ENCODE results near the gene HECW1.

DNA sequence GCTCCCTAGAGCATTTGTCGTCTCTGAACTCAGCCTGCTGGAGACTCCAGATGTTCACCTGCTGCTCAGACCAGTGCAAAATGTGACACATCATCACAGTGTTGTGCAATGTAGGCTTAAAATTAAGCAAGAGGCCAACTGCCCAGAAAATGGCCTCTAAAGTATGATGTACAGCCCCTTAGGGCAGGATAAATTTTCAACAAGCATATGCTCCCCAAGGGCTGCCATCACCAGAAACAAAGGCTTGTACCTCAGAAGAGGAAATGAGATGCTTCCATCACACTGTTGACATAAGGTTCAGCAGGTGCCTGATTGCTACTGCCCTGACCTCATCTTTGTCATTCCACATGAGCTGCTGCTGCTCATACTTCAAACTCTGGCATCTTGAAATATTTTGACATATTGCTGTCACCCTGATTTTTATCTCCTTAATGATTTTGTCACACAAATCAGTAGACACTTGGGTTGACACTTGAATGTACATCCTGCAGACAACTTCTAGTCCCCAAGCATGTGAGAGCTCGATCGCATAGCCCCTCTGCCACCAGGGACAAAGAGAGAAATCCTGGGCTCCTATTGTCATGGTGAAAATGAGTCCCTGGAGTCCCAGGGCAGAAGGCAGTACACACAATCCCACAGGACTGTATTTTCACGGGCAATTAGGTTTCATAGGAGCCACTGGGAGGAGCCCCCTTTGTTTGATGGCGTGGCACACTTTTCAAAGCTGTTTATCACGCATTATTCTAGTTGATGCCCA is 250.8 kb downstream of the HECW1 start:
- TF ChIP-seq, protein P1, sequence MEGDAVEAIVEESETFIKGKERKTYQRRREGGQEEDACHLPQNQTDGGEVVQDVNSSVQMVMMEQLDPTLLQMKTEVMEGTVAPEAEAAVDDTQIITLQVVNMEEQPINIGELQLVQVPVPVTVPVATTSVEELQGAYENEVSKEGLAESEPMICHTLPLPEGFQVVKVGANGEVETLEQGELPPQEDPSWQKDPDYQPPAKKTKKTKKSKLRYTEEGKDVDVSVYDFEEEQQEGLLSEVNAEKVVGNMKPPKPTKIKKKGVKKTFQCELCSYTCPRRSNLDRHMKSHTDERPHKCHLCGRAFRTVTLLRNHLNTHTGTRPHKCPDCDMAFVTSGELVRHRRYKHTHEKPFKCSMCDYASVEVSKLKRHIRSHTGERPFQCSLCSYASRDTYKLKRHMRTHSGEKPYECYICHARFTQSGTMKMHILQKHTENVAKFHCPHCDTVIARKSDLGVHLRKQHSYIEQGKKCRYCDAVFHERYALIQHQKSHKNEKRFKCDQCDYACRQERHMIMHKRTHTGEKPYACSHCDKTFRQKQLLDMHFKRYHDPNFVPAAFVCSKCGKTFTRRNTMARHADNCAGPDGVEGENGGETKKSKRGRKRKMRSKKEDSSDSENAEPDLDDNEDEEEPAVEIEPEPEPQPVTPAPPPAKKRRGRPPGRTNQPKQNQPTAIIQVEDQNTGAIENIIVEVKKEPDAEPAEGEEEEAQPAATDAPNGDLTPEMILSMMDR (IDR thresholded peaks at IDR 0.05; ENCODE audit: control extremely low read depth in 1 of 3, insufficient read depth in 1 of 3, low read depth in 1 of 3, low read length in 3 of 3) = no peak
- TF ChIP-seq ZNF274 (IDR thresholded peaks at IDR 0.05; ENCODE audit: borderline replicate concordance, extremely low read depth, low read length) (no peak), SP1 (IDR thresholded peaks at IDR 0.05; ENCODE audit: low read depth, low read length) (no peak), YY1 (IDR thresholded peaks at IDR 0.05; ENCODE audit: low read depth, low read length) (no peak)

Measured in H1 (cell line).